DMS53 treated with DMSO at 0.1 percent for 48 hours (cell line): ENCODE data around the gene SLC35B4.
"Not testable (repeated sequence)": the region's sequence is repeated elsewhere in the genome, so short reads cannot be mapped to it uniquely, and the experiment has no call there.

Experiments used
- DNase-seq: peaks from one replicate; lab custom pipeline; 2025; ENCODE audit not compliant: unreplicated experiment; lab: John Stamatoyannopoulos, UW

Gene SLC35B4

DNA sequence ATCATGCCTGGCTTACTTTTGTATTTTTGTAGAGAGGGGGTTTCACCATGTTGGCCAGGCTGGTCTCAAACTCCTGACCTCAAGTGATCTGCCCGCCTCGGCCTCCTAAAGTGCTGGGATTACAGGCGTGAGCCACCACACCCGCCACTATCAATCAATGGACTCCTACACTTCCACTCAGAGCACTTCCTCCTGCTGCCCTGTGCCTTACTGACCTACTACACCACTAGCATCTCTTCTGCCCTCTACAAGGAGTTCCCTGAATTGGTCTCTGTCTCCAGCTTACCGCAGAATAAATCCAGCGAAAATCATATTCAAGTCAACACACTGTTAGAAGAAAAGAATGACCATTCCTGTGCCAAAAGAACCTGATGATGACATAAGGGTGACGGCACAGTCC, 20.7 kb downstream of the SLC35B4 start:
- DNase-seq, result not testable (repeated sequence)

DNA sequence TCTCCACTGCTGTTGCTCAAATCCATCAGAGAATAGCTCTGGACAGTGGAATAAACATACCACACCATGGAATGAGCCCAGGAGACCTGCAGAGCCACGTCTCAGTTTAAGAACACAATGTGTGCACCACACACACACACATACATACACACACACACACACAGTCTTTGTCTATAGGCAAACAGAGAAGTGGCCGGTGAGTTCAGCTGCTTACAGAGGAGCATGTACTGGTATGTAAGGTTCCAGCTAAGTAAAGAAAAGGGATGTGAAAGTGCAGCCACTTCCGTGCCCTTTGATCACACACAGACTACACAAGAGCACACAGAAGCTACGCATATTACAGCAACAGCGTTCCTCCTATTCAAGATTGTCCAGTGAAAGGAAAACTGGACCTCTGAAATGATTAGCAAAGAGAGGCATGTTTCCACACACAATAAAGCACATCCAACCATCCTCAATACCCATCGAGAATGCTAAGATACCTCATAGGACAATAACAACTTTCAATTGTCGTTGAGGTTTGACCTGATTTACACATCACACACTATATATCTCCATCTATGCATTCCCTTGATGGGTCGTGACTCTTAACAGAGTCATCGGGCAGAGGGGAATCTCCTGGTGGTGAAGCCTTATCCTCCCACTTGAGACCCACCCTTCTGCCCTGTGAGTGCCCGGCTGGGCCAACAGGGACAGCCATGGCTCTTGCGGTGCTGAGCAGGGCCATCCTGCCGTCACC, 23.6 kb downstream of the SLC35B4 start:
- no peak for DNase-seq

DNA sequence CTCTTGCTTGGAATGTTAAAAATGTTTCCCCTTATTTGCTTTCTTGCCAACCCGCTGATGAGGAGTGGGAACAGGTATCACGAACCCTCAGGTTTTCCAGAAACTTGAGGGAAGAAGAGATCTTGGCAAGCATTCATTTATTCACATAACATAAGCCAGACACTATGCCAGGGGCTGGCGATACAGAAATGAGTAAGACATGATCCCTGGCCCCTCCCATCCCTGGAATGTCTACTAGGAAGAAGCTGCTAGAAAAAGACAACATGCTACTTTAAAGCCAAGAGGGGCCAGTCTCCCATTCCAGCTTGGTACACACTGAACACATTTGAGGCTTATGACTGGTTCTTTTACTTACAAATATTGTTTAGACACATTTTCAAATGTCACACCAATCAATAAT, 26.4 kb downstream of the SLC35B4 start:
- no peak for DNase-seq

DNA sequence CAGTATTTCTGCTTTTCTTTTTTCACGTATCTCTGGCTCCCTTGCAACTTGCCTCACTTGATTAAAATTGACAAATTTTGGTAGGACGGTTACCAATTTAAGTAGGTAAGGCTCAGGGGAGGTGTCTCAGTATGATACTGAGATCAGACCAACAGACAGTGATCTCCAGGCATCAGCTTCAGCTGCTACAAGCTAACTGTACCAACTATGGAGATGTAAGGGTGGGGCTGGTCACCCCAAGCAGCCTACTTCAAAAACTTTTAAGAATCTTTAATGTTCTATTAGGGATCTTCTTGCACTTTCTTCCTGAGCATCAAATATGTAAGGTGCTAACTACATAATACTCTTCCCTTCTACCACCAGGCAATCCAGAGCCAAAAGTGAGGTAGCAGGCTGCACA, 26.9 kb downstream of the SLC35B4 start:
- no peak for DNase-seq

DNA sequence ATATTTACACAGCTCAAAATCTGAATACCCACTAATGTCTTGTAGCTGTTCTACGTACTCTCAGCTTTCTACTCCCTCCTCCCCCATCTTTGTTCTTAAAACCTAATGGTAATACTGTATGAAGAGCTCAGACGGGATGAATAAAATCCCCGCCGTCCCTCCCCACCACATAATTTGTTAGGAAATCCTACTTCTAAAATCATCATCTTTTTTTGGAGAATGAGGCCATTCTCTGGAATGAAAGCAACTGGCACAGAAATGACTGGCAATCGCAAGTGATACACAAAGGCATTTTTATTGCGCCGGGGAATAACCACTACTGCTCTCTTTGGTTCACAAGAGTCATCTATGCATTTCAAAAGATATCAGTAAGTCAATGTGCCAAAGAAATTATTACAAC, 27.3 kb downstream of the SLC35B4 start:
- no peak for DNase-seq

DNA sequence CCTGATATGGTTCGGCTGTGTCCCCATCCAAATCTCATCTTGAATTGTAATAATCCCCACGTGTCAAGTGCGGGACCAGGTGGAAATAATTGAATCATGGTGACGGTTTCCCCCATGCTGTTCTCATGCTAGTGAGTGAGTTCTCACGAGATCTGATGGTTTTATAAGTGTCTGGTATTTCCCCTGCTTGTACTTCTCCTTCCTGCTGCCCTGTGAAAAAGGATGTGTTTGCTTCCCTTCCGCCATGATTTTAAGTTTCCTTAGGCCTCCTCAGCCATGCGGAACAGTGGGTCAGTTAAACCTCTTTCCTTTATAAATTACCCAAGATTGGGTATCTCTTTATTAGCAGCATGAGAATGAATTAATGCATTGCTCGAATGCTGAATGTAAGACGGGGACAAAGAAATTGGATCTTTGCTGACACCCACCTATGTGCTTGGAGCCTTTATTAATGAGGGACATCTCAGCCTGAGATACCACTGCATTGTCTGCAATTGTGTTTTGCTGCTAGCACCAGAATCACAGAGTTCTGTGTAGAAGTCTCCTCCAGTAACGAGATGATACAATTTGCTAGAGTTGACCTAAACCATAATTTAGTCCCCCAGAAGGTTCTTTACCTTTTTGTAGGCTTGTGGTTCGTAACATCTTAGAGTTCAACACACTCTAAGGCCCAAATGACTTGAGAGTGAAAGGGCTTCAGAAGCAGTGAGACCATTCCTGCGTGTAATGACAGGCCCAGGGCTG, 28.6 kb downstream of the SLC35B4 start:
- DNase-seq, result no peak

DNA sequence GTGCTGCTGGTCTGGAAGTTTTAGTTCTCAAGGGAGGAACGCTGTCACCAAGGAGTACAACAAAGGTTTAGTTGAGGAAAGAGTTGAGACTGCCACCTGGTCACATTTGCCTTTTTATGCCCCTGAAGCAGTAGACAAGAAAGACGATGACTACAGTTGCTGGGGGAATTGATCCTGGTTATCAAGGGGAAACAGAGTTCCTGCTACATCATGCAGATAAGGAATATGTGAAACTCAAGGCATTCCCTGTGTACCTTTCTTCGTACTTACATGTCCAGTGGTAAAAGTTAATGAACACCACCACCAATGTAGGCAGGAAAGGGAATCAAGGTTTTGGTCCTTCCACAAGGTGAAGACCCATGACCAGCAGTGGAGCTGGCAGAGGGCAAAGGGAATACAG, 31.8 kb downstream of the SLC35B4 start:
- DNase-seq, result no peak

DNA sequence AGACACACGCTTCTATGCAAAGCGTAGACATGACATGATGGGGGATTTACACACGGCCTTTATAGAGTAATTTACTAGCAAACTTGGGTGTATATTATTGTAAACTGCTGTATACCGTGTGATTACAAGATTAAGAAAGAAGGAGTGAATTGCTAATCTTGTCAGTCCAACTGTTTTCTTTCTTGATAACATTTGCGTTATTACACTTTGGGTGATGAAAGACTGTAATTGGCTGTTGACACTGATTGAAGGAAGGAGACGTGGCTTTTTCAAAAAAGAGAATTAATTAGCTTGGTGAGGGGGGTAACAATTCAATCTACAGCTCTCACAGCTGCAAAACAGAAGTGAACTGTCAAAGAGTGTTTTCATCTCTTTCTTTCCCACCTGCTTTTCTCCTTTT, 32.7 kb downstream of the SLC35B4 start:
- no peak for DNase-seq

DNA sequence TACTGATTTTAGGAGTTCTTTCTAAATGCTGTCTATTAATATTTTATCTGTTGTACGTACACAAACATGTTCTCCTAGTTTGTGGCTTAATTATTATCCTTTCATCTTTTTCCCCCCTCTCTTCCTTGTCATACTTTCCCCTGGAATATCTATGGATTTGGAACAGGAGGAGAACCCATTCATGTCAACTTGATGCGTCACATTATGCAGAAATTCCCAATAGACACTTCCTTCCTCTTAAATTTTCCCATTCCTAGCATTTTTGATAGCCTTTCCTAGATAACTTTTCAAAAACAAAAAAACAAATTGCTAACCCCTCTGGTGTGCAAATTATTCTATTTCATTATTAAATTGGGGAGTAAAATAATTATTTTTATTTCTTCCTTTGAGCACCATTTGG, 36.2 kb downstream of the SLC35B4 start:
- no peak for DNase-seq

DNA sequence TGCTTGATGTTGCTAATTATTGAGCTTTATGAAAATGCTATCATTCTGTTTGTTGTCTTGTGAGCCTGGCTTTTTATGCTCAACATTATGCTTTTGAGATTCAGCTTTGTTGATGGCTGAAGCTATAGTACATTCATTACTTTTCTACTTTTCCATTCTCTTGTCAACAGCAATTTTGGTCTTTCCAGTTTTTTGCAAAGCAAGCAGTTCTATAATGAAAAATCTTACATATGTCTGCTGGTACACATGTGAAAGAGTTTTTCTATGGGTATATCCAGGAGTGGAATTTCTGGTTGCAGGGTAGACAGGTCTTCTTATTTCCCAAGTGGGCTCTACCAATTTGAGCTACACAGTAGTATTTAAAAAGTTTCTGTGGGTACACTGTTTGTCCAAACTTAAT, 36.8 kb downstream of the SLC35B4 start:
- DNase-seq, result no peak

DNA sequence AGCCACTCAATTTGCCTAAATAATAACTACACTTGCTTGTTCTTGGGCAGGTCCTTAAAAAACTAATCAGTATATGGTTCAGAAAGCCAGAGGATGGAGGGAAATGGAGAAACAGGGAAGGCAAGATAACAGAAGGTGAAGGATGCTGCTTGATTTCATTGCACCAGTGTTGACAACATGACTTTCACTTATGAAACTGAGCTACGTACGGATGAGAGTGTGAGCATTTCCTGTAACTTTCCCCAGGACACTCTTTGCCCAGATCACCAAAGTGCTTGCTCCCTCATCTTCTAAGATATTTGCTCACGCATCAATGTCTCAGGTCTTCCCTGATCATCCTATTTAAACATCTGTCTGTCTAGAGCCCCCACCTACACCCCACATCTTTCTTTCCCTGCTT, 37.4 kb downstream of the SLC35B4 start:
- DNase-seq, result no peak

DNA sequence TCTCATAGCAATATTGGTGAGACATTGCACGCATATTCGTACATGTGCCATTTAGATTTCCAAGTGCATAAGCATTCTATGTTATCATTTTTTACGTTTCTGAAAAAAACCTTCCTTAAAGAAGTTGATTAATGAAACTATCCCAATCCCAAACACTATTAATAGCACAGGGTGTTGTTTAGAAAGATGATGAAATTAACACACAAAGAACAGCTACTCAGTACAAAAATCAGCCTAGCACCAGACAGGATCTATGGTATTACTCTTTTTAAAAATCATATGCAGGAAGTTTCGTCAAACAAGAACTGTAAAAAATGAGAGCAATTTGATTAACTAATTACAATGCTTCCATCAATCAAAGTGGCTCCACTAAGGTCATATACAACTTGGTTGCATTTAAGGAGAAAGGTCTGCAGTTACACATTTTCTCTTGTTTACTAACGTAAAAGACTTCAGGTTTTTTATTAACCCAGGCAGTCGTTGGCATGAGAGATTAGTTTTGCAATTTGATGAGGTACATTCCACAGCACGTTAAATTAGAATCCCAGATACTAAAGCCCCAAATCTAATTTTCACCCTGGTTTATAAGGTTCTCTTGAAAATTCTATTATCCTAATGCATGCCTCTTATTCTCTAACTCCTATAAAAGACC, 38.1 kb downstream of the SLC35B4 start:
- DNase-seq, result no peak

DNA sequence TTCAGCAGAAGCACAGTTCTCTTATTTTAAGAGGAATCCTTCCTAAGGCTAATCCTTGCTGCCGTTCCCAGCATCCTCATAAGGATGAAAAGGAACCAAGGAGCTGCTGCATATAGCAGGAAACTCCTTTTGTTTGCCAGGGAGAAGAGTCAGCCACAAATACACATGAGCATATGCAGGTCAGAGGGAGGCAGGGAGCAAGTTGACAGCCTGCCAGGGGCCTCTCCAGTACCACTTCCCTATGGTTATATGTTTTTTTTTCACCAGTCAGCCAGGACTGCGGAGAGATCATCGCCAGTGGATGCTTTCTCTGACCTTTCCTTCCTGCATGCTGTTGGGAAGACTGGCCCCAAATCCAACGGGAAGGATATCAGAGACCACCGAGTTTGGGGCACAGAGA, 39.8 kb downstream of the SLC35B4 start:
- DNase-seq, result no peak

DNA sequence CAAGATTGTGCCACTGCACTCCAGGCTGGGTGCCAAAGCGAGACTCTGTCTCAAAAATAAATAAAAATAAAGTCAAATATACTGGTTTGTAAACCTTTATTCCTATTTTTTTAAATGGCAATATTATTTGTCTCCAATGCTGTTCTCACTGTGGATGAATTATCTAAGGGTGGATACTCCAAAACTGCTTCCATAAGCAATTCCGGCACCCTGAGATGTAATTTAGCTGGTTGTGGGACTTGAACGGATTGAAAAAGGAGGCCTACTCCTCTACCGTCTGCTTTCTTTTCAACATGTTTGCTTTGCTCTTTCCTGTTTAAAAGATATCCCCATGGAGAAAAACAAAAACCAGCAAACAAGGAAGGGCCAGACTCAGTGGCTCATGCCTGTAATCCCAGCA, 54.4 kb downstream of the SLC35B4 start:
- DNase-seq, result no peak

DNA sequence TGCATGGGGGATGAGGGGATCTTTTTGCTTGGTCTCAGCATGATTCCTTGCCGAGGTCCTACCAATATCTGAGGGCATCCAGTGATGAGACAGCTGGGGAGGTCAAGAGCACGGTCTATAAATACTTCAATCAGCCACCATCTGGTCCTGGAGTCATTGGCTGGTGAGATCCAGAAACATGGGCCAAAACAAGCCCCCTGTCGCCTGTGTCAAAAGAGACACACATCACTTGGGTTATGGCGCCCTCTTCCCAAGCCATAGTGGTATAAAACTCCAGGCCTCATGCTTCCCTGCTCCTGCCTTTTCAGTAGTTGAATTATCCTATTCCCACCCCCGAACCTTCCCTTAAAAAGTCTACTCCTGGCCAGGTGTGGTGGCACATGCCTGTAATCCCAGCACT, 60.9 kb downstream of the SLC35B4 start:
- no peak for DNase-seq

DNA sequence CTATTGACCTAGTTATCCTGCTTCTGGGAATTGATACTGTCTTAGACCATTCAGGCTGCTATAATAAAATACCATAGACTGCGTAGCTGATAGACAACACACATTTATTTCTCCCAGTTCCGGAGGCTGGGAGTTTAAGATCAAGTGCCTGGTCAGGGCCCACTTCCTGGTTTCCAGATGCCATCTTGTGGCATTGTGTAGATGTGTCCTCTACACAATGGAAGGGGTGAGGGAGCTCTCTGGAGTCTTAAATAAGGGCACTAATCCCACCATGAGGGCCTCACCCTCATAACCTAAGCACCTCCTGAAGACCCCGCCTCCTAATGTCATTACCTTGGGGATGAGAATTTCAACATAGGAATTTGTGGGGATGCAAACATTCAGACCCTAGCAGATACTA, 62.4 kb downstream of the SLC35B4 start:
- DNase-seq, result no peak

DNA sequence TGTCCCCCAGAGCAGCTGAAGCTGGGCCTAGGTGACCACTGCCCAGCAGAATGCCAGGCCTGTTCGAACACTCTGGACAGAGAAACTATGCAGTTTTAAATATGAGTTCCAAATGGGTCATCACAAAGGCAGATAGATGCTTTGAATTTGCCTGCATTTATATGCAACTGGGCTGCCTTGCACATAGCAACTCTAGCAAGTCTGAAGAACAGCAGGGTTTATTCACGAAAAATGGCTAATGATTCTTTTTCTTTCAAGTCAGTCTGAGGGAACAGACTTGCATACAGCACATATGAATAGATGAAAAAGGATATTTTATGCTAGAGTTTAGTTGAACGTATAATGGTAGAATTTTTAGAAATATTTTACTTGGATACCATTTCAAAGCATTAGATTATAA, 68.5 kb downstream of the SLC35B4 start:
- no peak for DNase-seq

DNA sequence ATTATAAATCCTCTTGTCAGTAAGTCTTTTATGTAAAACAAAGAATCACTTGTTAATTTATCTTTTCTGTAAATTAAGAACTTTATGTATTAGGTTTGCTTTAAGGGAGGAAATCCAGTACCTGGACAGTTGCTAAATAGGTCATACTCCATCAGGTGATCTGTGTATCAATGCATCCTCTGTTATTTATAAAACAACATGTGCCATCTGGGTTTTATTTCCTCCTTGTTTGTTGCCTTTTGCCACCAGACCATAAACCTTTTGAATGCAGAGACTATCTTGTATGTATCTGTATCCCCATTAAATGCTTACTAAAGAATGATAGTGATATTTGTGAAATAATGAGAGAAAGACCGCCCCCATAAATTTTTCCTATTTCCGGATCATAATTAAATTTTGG, 70.0 kb downstream of the SLC35B4 start:
- DNase-seq, result no peak

DNA sequence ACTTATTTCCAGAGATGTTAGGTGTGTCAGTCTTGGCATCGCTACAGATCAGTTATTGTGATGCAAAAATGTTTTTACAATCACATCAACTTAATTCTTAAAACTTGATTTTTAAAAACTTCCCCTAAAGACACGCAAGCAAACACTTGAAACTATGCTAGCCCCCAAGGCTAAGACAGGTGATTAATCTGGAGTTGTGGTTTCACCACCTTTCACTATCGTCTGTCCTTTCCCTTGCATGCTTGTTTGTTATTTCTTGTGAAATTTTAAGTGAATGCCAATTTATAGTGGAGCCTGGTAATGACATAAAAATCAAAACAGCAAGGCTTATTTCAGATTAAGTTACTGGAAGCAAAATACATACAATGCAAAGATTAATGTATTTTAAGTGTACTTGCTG, 70.4 kb downstream of the SLC35B4 start:
- DNase-seq, result no peak

DNA sequence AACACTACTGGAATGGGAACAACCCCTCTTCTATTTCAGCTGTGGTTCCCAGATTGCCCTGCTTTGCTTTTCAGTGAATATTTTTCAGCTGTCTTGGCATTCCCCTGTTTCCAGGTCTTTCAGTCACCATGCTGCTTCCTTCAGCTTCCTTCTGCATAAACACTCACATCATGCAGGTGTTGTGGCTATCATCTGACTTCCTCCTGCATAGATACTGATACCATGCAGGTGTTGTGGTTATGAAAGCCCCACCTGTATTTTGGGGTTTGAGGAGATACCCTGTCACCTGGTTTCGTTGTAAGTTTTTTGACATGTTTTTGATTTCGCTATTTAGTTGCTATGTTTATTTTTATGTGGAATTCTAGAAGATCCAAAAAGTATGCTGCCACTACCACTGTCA, 71.5 kb downstream of the SLC35B4 start:
- DNase-seq, result no peak
